HCT116 (cell line): Measurements from ENCODE around the gene TRNP1. TPM values are rescaled to one million over a fixed set of nuclear protein-coding genes. Genes with fewer than 3 reads are reported as not detected.

Experiments
- ATAC-seq: fragments of 200-7000 bp; cut with Tn5 transposase; 2 replicates; pipeline ENCODE4 v1.9.1; 2020; ENCODE audit warnings: mild to moderate bottlenecking, moderate library complexity
- BruUV-seq: library from RNA; stranded (reverse); fragments of 400-500 nt; replicated peaks from 2 replicates; lab custom pipeline; 2021; lab: Mats Ljungman, UMichigan
- CTCF ChIA-PET: fragments of 300-600 bp; sonication (Branson Sonifier 250); formaldehyde crosslinking; loops from one replicate; lab custom pipeline; 2021; ENCODE audit warnings: antibody characterized with exemption; lab: Charles Lee
- POLR2A ChIA-PET: fragments of 300-600, 350-600 bp; sonication (Branson Sonifier 250); formaldehyde crosslinking; loops from one replicate; lab custom pipeline; 2021; ENCODE audit warnings: antibody characterized with exemption; lab: Charles Lee
- RAD21 ChIA-PET, 2 experiments: fragments of 300-600 bp; sonication (Branson Sonifier 250); formaldehyde crosslinking; loops; one replicate each; lab custom pipeline; 2023; ENCODE audit warnings: low total read pairs in 2 of 2; ENCODE audit not compliant: uncharacterized antibody in 2 of 2, unreplicated experiment in 2 of 2, low non-redundant PET in 1 of 2; lab: Charles Lee
- DNase-seq: peaks from one replicate; pipeline ENCODE4 v3.0.0-alpha.2; 2010; ENCODE audit warnings: low read depth, low spot score
- H2AFZ ChIP-seq: fragments of 200-600 bp; shearing (Covaris generic), sonication (generic); 2 replicates; pipeline ENCODE4 v1.6.1; 2017; ENCODE audit warnings: low read depth, mixed run types, mixed read lengths, antibody characterized with exemption, low read length; ENCODE audit not compliant: poor library complexity, severe bottlenecking
- H3K27ac ChIP-seq: 2 replicates; pipeline ENCODE4 v1.5.1; 2012; ENCODE audit warnings: low read depth, low read length
- H3K27me3 ChIP-seq: fragments of 200-600 bp; sonication (generic); 2 replicates; pipeline ENCODE4 v1.6.1; 2016; ENCODE audit warnings: mixed run types, low read length, mixed read lengths; ENCODE audit not compliant: insufficient read depth
- H3K36me3 ChIP-seq, 2 experiments: fragments of 200-500 bp in 1 of 2; fragments of 200-600 bp in 1 of 2; sonication (Bioruptor generic) in 1 of 2; sonication (generic) in 1 of 2; 2 replicates each; pipeline versions ENCODE4 v1.5.1 to v1.6.1; 2014 to 2016; ENCODE audit warnings: low read length in 2 of 2, inconsistent platforms in 1 of 2, mixed read lengths in 1 of 2, mixed run types in 1 of 2; ENCODE audit not compliant: insufficient read depth in 2 of 2, control insufficient read depth in 1 of 2
- H3K4me1 ChIP-seq, 2 experiments: fragments of 200-600 bp in 1 of 2; sonication (generic) in 1 of 2; 2 replicates each; pipeline versions ENCODE4 v1.5.1 to v1.6.1; 2012 to 2017; ENCODE audit warnings: low read length in 2 of 2, inconsistent platforms in 1 of 2, mild to moderate bottlenecking in 1 of 2, mixed read lengths in 1 of 2, mixed run types in 1 of 2, moderate library complexity in 1 of 2; ENCODE audit not compliant: insufficient read depth in 2 of 2, control insufficient read depth in 1 of 2
- H3K4me2 ChIP-seq: fragments of 200-600 bp; sonication (generic); 2 replicates; pipeline ENCODE4 v1.6.1; 2017; ENCODE audit warnings: mixed run types, low read length, mixed read lengths
- H3K4me3 ChIP-seq, 2 experiments: fragments of 200-600 bp in 1 of 2; sonication (generic) in 1 of 2; replicated peaks in 1 of 2; 2 replicates each; pipeline ENCODE4 v1.5.1; 2011 to 2016; ENCODE audit warnings: low read length in 2 of 2, control low read depth in 1 of 2, low read depth in 1 of 2, mild to moderate bottlenecking in 1 of 2, mixed read lengths in 1 of 2, mixed run types in 1 of 2
- H3K79me2 ChIP-seq: fragments of 200-600 bp; sonication (generic); 2 replicates; pipeline ENCODE4 v1.6.1; 2017; ENCODE audit warnings: mild to moderate bottlenecking, mixed run types, low read length, moderate library complexity, mixed read lengths; ENCODE audit not compliant: insufficient read depth
- H3K9ac ChIP-seq: fragments of 200-600 bp; sonication (generic); 2 replicates; pipeline ENCODE4 v1.6.1; 2016; ENCODE audit warnings: low read length, mixed read lengths
- H3K9me2 ChIP-seq: fragments of 200-600 bp; sonication (generic), shearing (Covaris generic); 2 replicates; pipeline ENCODE4 v1.6.1; 2017; ENCODE audit warnings: mixed run types, mild to moderate bottlenecking, moderate library complexity; ENCODE audit not compliant: insufficient read depth
- H3K9me3 ChIP-seq, 2 experiments: fragments of 200-500 bp in 1 of 2; fragments of 200-600 bp in 1 of 2; sonication (Bioruptor generic) in 1 of 2; sonication (generic) in 1 of 2; 2 replicates each; pipeline ENCODE4 v1.6.1; 2014 to 2017; ENCODE audit warnings: low read length in 2 of 2, mixed read lengths in 2 of 2, inconsistent platforms in 1 of 2, low read depth in 1 of 2, mild to moderate bottlenecking in 1 of 2, mixed run types in 1 of 2, moderate library complexity in 1 of 2; ENCODE audit not compliant: control insufficient read depth in 1 of 2, insufficient read depth in 1 of 2
- H4K20me1 ChIP-seq: fragments of 200-600 bp; sonication (generic), shearing (Covaris generic); 2 replicates; pipeline ENCODE4 v1.6.1; 2017; ENCODE audit warnings: mixed run types, mild to moderate bottlenecking, moderate library complexity; ENCODE audit not compliant: insufficient read depth
- CEBPB ChIP-seq: IDR thresholded peaks from 2 replicates; pipeline ENCODE4 v1.6.1; 2012; ENCODE audit warnings: low read depth
- CTCF ChIP-seq, 3 experiments: fragments of 200-600 bp in 1 of 3; sonication (generic) in 1 of 3; IDR thresholded peaks in 2 of 3; conservative IDR thresholded peaks in 1 of 3; 2 replicates each; pipeline ENCODE4 v1.5.1; 2012 to 2017; ENCODE audit warnings: low read depth in 2 of 3, low read length in 2 of 3, antibody characterized with exemption in 1 of 3, borderline replicate concordance in 1 of 3, control low read depth in 1 of 3, mild to moderate bottlenecking in 1 of 3, mixed read lengths in 1 of 3, mixed run types in 1 of 3, moderate library complexity in 1 of 3; ENCODE audit not compliant: insufficient read depth in 1 of 3
- EGR1 ChIP-seq: IDR thresholded peaks from 2 replicates; pipeline ENCODE4 v1.6.1; 2012; ENCODE audit warnings: low read depth
- EZH2phosphoT487 ChIP-seq: fragments of 200-600 bp; IDR thresholded peaks from 2 replicates; pipeline ENCODE4 v1.6.1; 2018; ENCODE audit warnings: antibody characterized with exemption, borderline replicate concordance
- FOSL1 ChIP-seq: IDR thresholded peaks from 2 replicates; pipeline ENCODE4 v1.6.1; 2012; ENCODE audit warnings: low read depth
- JUND ChIP-seq: IDR thresholded peaks from 2 replicates; pipeline ENCODE4 v1.6.1; 2012
- POLR2A ChIP-seq: IDR thresholded peaks from 2 replicates; pipeline ENCODE4 v1.7.0; 2011; ENCODE audit warnings: borderline replicate concordance; ENCODE audit not compliant: insufficient read depth, insufficient read length; ENCODE audit errors: extremely low read depth
- REST ChIP-seq: IDR thresholded peaks from 2 replicates; pipeline ENCODE4 v1.6.1; 2012; ENCODE audit warnings: low read depth
- SRF ChIP-seq: IDR thresholded peaks from 2 replicates; pipeline ENCODE4 v1.6.1; 2012; ENCODE audit warnings: low read depth
- TCF7L2 ChIP-seq: IDR thresholded peaks from 2 replicates; pipeline ENCODE4 v1.7.0; 2011; ENCODE audit warnings: borderline replicate concordance, inconsistent platforms; ENCODE audit not compliant: insufficient read depth, insufficient read length; ENCODE audit errors: extremely low read depth
- ZFX ChIP-seq: fragments of 450-650 bp; IDR thresholded peaks from 2 replicates; pipeline ENCODE4 v1.6.1; 2017
- ZNF274 ChIP-seq: fragments of 200-500 bp; sonication (Bioruptor generic); IDR thresholded peaks from 2 replicates; pipeline ENCODE4 v1.6.1; 2014; ENCODE audit warnings: mild to moderate bottlenecking, low read depth, low read length, inconsistent platforms
- intact Hi-C: fragments of 100-400 bp; cut with micrococcal nuclease; formaldehyde crosslinking; loops from 2 replicates; pipeline ENCODE4 v1.10.0; 2022
- total RNA-seq: library from RNA; stranded (reverse); gene quantifications from one replicate; pipeline ENCODE4 v1.2.1, GENCODE V29; 2021; ENCODE audit not compliant: unreplicated experiment
- TF ChIP-seq, protein P1 (sequence below): IDR thresholded peaks from 2 replicates; pipeline ENCODE4 v1.6.1; 2011; ENCODE audit warnings: mild to moderate bottlenecking, low read length, moderate library complexity; ENCODE audit not compliant: insufficient replicate concordance; ENCODE audit errors: extremely low read depth

TRNP1 gene
- total RNA-seq, 1 experiment from 2014 or later, result 76.9 TPM

DNA sequence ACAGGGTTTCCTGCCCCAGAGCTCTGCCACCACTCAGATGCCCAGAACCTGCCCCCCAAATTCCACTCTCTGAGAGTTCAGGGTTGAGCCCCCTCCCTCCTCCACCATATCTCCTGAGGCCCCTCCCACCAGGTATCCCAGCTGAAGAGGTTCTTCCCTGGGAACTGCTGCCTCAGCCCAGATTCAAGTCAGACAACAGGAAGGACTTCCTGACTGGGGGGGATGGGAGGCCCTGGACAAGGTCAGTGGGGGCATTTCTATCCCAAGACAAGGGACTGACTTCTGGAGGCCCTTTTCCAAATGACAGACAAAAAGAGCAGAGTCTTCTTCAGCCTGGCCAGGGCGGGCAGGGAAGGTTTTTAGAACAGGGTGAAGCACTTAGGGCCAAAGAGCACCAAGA lies 43.2 kb downstream of the TRNP1 start:
- Histone ChIP-seq H3K27me3 (no peaks in the 10 kb centered on the region), H3K4me3 (no peak overlapping the region), H3K79me2 (no peaks in the 10 kb centered on the region), H2AFZ (no peak overlapping the region), H4K20me1 (no peaks in the 10 kb centered on the region), H3K36me3 (no peaks in the 10 kb centered on the region), H3K9me3 (no peaks in the 10 kb centered on the region), H3K4me1 (peaks cover 15 to 18% of the 10 kb centered on the region in 2 experiments), H3K9me2 (no peaks in the 10 kb centered on the region), H3K4me2 (no peak overlapping the region), H3K27ac (no peak overlapping the region), H3K9ac (no peak overlapping the region)
- TF ChIP-seq CEBPB, result no peak
- no peak for TF ChIP-seq ZFX
- TF ChIP-seq EGR1, result no peak
- ChIA-PET CTCF (interaction anchor here (1.2 kb wide), 1 partner anchor 9 kb away, joined by 5 read pairs; no protein-coding TSS in a partner anchor), POLR2A (interaction anchor here (0.9 kb wide), 1 partner anchor 39 kb away, joined by 3 read pairs; no protein-coding TSS in a partner anchor), RAD21 (no interaction called here)
- ATAC-seq, result no peak
- intact Hi-C loops, result no loop called here
- DNase-seq, result no peak
- no TSS peak for BruUV-seq

DNA sequence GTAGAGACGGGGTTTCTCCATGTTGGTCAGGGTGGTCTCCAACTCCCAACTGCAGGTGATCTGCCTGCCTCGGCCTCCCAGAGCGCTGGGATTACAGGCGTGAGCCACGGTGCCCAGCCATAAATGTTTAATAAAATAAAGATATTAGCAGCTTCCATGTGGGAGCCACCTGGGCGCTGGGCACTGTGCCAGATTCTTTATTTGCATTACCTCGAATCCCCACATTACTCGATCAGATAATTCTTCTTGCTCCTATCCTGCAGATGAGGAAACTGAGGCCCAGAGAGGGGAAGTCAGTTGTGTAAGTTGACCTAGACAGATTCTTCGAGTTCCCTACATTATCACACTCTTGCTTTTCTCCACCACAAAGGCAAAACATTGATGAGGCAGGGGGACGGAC lies 44.0 kb downstream of the TRNP1 start:
- Histone ChIP-seq H3K79me2 (no peaks in the 10 kb centered on the region), H4K20me1 (no peaks in the 10 kb centered on the region), H3K9me3 (no peaks in the 10 kb centered on the region), H3K4me1 (peaks cover 7 to 11% of the 10 kb centered on the region in 2 experiments; a peak in 3 of 4 replicates), H3K9me2 (no peaks in the 10 kb centered on the region), H3K4me3 (no peak overlapping the region), H3K27me3 (no peaks in the 10 kb centered on the region), H2AFZ (no peak overlapping the region), H3K9ac (no peak overlapping the region), H3K4me2 (no peak overlapping the region), H3K36me3 (no peaks in the 10 kb centered on the region), H3K27ac (no peak overlapping the region)
- intact Hi-C loops, result no loop called here
- ChIA-PET POLR2A (no interaction called here), CTCF (interaction anchor here (1.2 kb wide), 1 partner anchor 9 kb away, joined by 5 read pairs; no protein-coding TSS in a partner anchor), RAD21 (no interaction called here)
- no peak for ATAC-seq
- no TSS peak for BruUV-seq
- DNase-seq, result no peak
- TF ChIP-seq POLR2A (no peak), JUND (no peak), CEBPB (no peak), FOSL1 (no peak), ZNF274 (no peak), SRF (no peak), REST (no peak), EZH2phosphoT487 (no peak), CTCF (IDR thresholded peaks at IDR 0.05 in 2 of 3, conservative IDR thresholded peaks at IDR 0.05 in 1 of 3; ENCODE audit: borderline replicate concordance in 1 of 3, insufficient read depth in 1 of 3, low read depth in 2 of 3, low read length in 2 of 3) (no peak), TCF7L2 (no peak)
- TF ChIP-seq, protein P1, sequence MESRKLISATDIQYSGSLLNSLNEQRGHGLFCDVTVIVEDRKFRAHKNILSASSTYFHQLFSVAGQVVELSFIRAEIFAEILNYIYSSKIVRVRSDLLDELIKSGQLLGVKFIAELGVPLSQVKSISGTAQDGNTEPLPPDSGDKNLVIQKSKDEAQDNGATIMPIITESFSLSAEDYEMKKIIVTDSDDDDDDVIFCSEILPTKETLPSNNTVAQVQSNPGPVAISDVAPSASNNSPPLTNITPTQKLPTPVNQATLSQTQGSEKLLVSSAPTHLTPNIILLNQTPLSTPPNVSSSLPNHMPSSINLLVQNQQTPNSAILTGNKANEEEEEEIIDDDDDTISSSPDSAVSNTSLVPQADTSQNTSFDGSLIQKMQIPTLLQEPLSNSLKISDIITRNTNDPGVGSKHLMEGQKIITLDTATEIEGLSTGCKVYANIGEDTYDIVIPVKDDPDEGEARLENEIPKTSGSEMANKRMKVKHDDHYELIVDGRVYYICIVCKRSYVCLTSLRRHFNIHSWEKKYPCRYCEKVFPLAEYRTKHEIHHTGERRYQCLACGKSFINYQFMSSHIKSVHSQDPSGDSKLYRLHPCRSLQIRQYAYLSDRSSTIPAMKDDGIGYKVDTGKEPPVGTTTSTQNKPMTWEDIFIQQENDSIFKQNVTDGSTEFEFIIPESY, result no peak
